DMS53 treated with DMSO at 0.1 percent for 48 hours (cell line): ENCODE measurements around the gene GRWD1.
A peak's percentile ranks its signal among the peaks of the same experiment; 100 is the strongest.

ENCODE experiments used
- DNase-seq: peaks from one replicate; lab custom pipeline; 2025; ENCODE audit not compliant: unreplicated experiment; lab: John Stamatoyannopoulos, UW

Gene GRWD1

GRCh38 chr19:48496959-48497727 lies 51.4 kb downstream of the GRWD1 start:
- DNase-seq: no peak

- DNase-seq: no peak
Observed at GRCh38 chr19:48497728-48498594, 52.2 kb downstream of the GRWD1 start.

GRCh38 chr19:48498595-48499311 lies 53.0 kb downstream of the GRWD1 start:
- DNase-seq: no peak

DNA sequence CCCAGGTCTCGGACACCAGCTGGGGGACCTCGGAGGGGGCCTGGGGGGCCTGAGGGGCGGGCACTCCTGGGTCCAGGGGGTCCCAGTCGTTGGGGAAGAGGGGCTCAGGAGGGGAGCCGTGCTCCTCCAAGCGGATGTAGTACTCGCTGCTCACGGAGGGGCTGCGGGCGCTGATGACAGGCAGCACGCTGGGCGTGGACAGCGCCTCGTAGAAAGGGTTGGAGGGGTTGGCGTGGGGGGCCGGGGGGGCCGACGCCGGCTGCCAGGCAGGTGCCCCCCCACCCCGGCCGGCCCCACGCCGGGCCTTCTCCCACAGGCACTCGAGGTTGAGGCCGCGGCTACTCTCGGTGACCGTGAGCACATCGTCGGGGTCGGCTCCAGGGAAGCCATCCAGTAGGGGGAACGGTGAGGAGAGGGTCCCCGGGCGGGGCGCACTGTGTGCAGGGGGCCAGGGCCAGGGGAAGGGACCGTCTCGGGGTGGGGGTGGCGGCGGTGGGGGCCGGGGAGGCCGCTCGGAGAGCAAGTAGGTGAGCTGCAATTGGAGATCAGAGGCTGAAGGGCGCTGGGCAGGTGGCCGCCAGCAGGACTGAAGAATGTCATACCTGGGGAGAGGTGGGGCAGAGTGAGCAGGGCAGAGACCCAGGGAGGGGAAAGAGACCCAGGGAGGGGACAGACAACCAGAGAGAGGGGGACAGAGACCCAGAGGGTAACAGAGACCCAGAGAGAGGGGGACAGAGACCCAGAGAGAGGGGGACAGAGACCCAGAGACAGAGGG lies 53.7 kb downstream of the GRWD1 start:
- no peak for DNase-seq

DNA sequence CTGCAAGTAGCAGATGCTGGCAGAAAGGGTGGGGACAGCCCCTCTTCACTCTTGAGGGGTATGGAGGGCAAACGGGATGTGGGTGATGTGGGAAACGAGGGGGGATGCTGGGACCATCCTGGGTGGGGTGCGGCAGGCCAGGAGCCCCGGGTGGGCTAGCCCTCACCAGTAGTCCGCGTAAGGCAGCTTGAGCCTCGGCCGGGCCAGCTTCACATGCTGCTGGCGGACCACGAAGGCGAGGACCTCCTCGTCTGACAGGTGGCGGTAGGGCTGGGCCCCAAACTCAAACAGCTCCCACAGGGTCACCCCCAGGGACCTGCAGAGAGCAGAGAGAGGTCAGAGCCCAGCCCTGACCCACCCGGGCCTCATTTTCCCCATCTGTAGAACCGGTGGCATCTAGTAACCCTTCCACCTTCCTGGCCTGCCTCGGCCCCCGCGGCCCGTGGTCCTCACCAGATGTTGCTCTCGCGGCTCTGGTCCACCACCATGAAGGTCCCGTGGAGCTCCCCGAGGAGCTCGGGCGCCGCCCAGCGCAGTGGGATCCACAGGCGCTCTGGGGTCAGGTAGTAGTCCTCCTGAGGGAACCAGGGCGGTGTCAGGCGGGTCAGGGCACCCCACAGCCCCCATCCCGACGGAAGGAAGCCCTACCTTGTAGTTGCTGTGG lies 55.2 kb downstream of the GRWD1 start:
- no peak for DNase-seq

DNA sequence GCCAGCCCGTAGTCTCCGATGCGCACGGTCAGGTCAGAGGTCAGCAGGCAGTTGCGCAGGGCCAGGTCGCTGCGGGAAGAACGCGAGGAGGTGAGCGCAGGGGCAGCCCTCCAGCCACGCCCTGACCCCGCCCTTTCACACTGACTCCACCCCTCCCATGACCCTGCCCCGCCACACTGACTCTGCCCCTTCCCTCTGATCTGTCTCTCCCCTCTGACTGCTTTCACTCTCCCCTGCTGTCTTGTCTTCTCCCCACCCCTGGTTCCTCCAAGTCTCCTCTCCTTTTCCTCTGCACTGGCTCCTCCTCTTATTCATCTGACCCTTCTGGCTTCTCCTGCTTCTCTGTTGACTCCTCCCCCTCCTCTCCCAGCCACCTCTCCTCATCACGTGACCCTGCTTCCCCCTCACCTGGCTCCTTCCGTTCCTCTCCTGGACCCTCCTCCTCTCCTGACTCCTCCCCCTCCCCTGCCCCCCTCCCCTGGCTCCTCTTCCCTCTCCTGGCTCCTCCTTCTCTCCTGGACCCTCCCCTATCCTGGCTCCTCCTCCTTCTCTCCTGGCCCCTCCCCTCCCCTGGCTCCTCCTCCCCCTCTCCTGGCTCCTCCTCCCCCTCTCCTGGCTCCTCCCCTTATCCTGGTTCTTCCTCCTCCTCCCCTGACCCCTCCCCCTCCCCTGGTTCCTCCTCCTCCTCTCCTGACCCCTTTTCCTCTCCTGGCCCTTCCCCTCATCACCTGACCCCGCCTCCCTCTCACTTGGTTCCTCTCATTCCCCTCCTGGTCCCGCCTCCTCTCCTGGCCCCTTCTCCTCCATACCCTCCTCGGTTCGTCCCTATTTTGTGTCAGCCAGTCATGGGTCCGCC lies 55.9 kb downstream of the GRWD1 start:
- DNase-seq: peak; percentile 93

- no peak for DNase-seq
Observed at GRCh38 chr19:48502350-48503018, 56.7 kb downstream of the GRWD1 start.

DNA sequence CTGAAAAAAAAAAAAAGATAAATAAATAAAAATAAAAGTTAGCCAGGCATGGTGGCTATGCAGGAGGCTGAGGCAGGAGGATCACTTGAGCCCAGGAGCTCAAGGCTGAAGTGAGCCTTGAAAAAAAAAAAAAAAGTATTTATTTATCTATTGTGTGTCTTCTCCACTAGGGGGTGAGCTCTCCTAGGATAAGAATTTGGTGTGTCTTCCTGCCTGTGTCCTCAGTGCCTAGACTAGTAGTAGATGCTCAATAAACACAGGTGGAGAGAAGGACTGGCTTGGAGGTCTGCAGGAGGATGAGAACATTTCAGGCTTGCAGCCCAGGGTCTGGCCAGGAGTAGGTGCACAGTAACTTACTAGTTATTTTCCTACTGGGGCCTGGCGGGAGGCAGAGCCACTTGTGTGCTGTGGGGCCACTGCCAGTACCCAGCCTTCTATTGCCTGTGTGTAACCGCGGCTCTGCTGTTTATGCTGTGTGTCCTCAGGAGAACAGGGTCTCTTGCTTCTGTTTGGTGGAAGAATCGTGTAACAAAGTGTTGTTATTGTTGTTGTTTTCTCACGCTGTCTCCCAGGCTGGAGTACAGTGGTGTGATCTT lies 60.5 kb downstream of the GRWD1 start:
- no peak for DNase-seq
